GM23248 (cell line): ENCODE data around the gene BLTP1. TPM values are rescaled to one million over a fixed set of nuclear protein-coding genes. Genes with fewer than 3 reads are reported as not detected.

ENCODE experiments used
- DNase-seq: peaks from one replicate; pipeline ENCODE4 v3.0.0-alpha.2; 2015
- H2AFZ ChIP-seq: fragments of 200-600 bp; sonication (generic); 2 replicates; pipeline ENCODE4 v1.6.1; 2016; ENCODE audit warnings: antibody characterized with exemption
- H3F3A ChIP-seq: fragments of 200-600 bp; sonication (generic); 2 replicates; pipeline ENCODE4 v1.6.1; 2016; ENCODE audit warnings: mild to moderate bottlenecking, antibody characterized with exemption, mixed run types; ENCODE audit not compliant: insufficient read depth
- H3K27ac ChIP-seq: fragments of 200-600 bp; sonication (generic); 2 replicates; pipeline ENCODE4 v1.5.1; 2016; ENCODE audit warnings: mild to moderate bottlenecking
- H3K27me3 ChIP-seq: fragments of 200-600 bp; sonication (generic); replicated peaks from 2 replicates; pipeline ENCODE4 v1.6.1; 2016; ENCODE audit warnings: mild to moderate bottlenecking; ENCODE audit not compliant: insufficient read depth
- H3K36me3 ChIP-seq: fragments of 200-600 bp; sonication (generic); 2 replicates; pipeline ENCODE4 v1.6.1; 2016; ENCODE audit warnings: low read depth, mild to moderate bottlenecking
- H3K4me1 ChIP-seq: fragments of 200-600 bp; sonication (generic); 2 replicates; pipeline ENCODE4 v1.6.1; 2016; ENCODE audit warnings: mild to moderate bottlenecking; ENCODE audit not compliant: insufficient read depth
- H3K4me2 ChIP-seq: fragments of 200-600 bp; sonication (generic); one replicate; pipeline ENCODE4 v1.6.1; 2016; ENCODE audit warnings: mild to moderate bottlenecking; ENCODE audit not compliant: unreplicated experiment
- H3K4me3 ChIP-seq: fragments of 200-600 bp; sonication (generic); 2 replicates; pipeline ENCODE4 v1.5.1; 2016; ENCODE audit warnings: mild to moderate bottlenecking
- H3K79me2 ChIP-seq: fragments of 200-600 bp; sonication (generic); 2 replicates; pipeline ENCODE4 v1.6.1; 2016; ENCODE audit warnings: mild to moderate bottlenecking; ENCODE audit not compliant: insufficient read depth
- H3K9ac ChIP-seq: fragments of 200-600 bp; sonication (generic); 2 replicates; pipeline ENCODE4 v1.6.1; 2016; ENCODE audit warnings: mild to moderate bottlenecking
- H3K9me2 ChIP-seq: fragments of 200-600 bp; sonication (generic); 2 replicates; pipeline ENCODE4 v1.6.1; 2016; ENCODE audit warnings: mixed run types, mild to moderate bottlenecking, moderate library complexity; ENCODE audit not compliant: insufficient read depth
- H3K9me3 ChIP-seq: fragments of 200-600 bp; sonication (generic); one replicate; pipeline ENCODE4 v1.6.1; 2017; ENCODE audit warnings: low read depth
- H4K20me1 ChIP-seq: fragments of 200-600 bp; sonication (generic); 2 replicates; pipeline ENCODE4 v1.6.0; 2016; ENCODE audit not compliant: insufficient read depth
- EZH2 ChIP-seq: fragments of 200-600 bp; sonication (generic); IDR thresholded peaks from 2 replicates; pipeline ENCODE4 v1.6.1; 2018; ENCODE audit warnings: antibody characterized with exemption, mild to moderate bottlenecking; ENCODE audit not compliant: insufficient read depth, poor library complexity, severe bottlenecking
- EZH2phosphoT487 ChIP-seq: fragments of 200-600 bp; sonication (generic); IDR thresholded peaks from 2 replicates; pipeline ENCODE4 v1.6.1; 2018; ENCODE audit warnings: antibody characterized with exemption, moderate library complexity, mild to moderate bottlenecking, low read depth; ENCODE audit not compliant: insufficient read depth
- WGBS, 2 experiments: methylation state at CpG; one replicate each; pipeline ENCODE4 v1.1.6; 2015 to 2017; ENCODE audit warnings: low lambda C conversion rate in 2 of 2, low coverage in 1 of 2; ENCODE audit errors: missing lambda C conversion rate in 2 of 2; 5-methylcytosine and 5-hydroxymethylcytosine counted together
- in situ Hi-C: fragments of 300-500 bp; cut with MboI; formaldehyde crosslinking; loops from 2 replicates; pipeline ENCODE4 v1.15.0; 2020
- polyA plus RNA-seq: library from polyadenylated mRNA; unstranded; fragments of >200 nt; fragmentation: Nextera tagmentation; extraction: Ambion mirVana; gene quantifications from 2 replicates; pipeline ENCODE4 v1.2.1, GENCODE V29; 2016
- total RNA-seq: library from RNA; depleted of rRNA; stranded (reverse); fragments of >200 nt; shearing (Covaris generic); gene quantifications from 2 replicates; pipeline ENCODE4 v1.2.3, GENCODE V29; 2014

The BLTP1 gene
- total and polyA plus RNA-seq, 2 experiments from 2014 or later: 9.8 to 41.7 TPM

- Histone ChIP-seq H3K9ac (no peak overlapping the region), H3F3A (no peaks in the 10 kb centered on the region), H3K9me2 (no peaks in the 10 kb centered on the region), H3K4me3 (no peak overlapping the region), H3K36me3 (no peaks in the 10 kb centered on the region), H3K4me1 (no peaks in the 10 kb centered on the region), H3K27ac (no peak overlapping the region), H2AFZ (no peak overlapping the region), H4K20me1 (no peaks in the 10 kb centered on the region), H3K27me3 (no peaks in the 10 kb centered on the region), H3K4me2 (no peak overlapping the region), H3K79me2 (no peaks in the 10 kb centered on the region), H3K9me3 (no peaks in the 10 kb centered on the region)
- no peak for DNase-seq
- in situ Hi-C loops: no loop called here
- TF ChIP-seq EZH2: no peak
- no peak for TF ChIP-seq EZH2phosphoT487
- WGBS, 2 experiments: 45 to 63% methylated on average over 1 of the region's 1 CpG
Observed at GRCh38 chr4:122118243-122118642, 33.9 kb upstream of the BLTP1 start.

GRCh38 chr4:122119739-122120138 lies 32.4 kb upstream of the BLTP1 start:
- Histone ChIP-seq H3K9ac (no peak overlapping the region), H3K4me3 (no peak overlapping the region), H4K20me1 (no peaks in the 10 kb centered on the region), H3K36me3 (no peaks in the 10 kb centered on the region), H3F3A (no peaks in the 10 kb centered on the region), H3K27me3 (no peaks in the 10 kb centered on the region), H3K27ac (no peak overlapping the region), H3K4me2 (no peak overlapping the region), H3K79me2 (no peaks in the 10 kb centered on the region), H3K9me3 (no peaks in the 10 kb centered on the region), H2AFZ (no peak overlapping the region), H3K4me1 (no peaks in the 10 kb centered on the region), H3K9me2 (no peaks in the 10 kb centered on the region)
- WGBS, 2 experiments: 65 to 95% methylated on average over 1 of the region's 1 CpG
- DNase-seq: no peak
- TF ChIP-seq EZH2 (no peak), EZH2phosphoT487 (no peak)
- in situ Hi-C loops: no loop called here

- H3K36me3 ChIP-seq: no peaks in the 10 kb centered on the region
- WGBS, 2 experiments: 26 to 27% methylated on average over 2 of the region's 2 CpGs
- no peak for TF ChIP-seq EZH2
- no peak for TF ChIP-seq EZH2phosphoT487
- no peak overlapping the region for H3K9ac ChIP-seq
- no peaks in the 10 kb centered on the region for H3K9me2 ChIP-seq
- H3K4me3 ChIP-seq: no peak overlapping the region
- no peak for DNase-seq
- no peaks in the 10 kb centered on the region for H3K27me3 ChIP-seq
- no peak overlapping the region for H3K4me2 ChIP-seq
- no peaks in the 10 kb centered on the region for H3F3A ChIP-seq
- no peaks in the 10 kb centered on the region for H3K4me1 ChIP-seq
- H3K79me2 ChIP-seq: no peaks in the 10 kb centered on the region
- H3K9me3 ChIP-seq: no peaks in the 10 kb centered on the region
- in situ Hi-C loops: no loop called here
- no peak overlapping the region for H2AFZ ChIP-seq
- H3K27ac ChIP-seq: no peak overlapping the region
- H4K20me1 ChIP-seq: no peaks in the 10 kb centered on the region
Observed at GRCh38 chr4:122121593-122121992, 30.5 kb upstream of the BLTP1 start.

- Histone ChIP-seq H3K36me3 (no peaks in the 10 kb centered on the region), H3K4me1 (no peaks in the 10 kb centered on the region), H3K27me3 (no peaks in the 10 kb centered on the region), H3K79me2 (no peaks in the 10 kb centered on the region), H3F3A (no peaks in the 10 kb centered on the region), H3K4me2 (no peak overlapping the region), H3K9ac (no peak overlapping the region), H4K20me1 (no peaks in the 10 kb centered on the region), H2AFZ (no peak overlapping the region), H3K9me3 (no peaks in the 10 kb centered on the region), H3K27ac (no peak overlapping the region), H3K4me3 (no peak overlapping the region), H3K9me2 (no peaks in the 10 kb centered on the region)
- WGBS, 2 experiments: 15 to 22% methylated on average over 2 of the region's 2 CpGs
- no peak for TF ChIP-seq EZH2phosphoT487
- no peak for TF ChIP-seq EZH2
- no peak for DNase-seq
- in situ Hi-C loops: no loop called here
Observed at GRCh38 chr4:122122083-122122482, 30.0 kb upstream of the BLTP1 start.

- no peak overlapping the region for H3K4me2 ChIP-seq
- H3K4me1 ChIP-seq: no peaks in the 10 kb centered on the region
- H3K9me3 ChIP-seq: no peaks in the 10 kb centered on the region
- H3K27ac ChIP-seq: no peak overlapping the region
- no peaks in the 10 kb centered on the region for H4K20me1 ChIP-seq
- no peaks in the 10 kb centered on the region; the same call in 1 of the 2 replicates for H3K9me2 ChIP-seq
- no peak for DNase-seq
- TF ChIP-seq EZH2 (no peak), EZH2phosphoT487 (no peak)
- no peak overlapping the region for H3K4me3 ChIP-seq
- H3F3A ChIP-seq: no peaks in the 10 kb centered on the region
- no peaks in the 10 kb centered on the region for H3K36me3 ChIP-seq
- no peaks in the 10 kb centered on the region for H3K79me2 ChIP-seq
- H3K27me3 ChIP-seq: no peaks in the 10 kb centered on the region
- 38 to 62% methylated on average over 1 of the region's 1 CpG for WGBS, 2 experiments
- H2AFZ ChIP-seq: no peak overlapping the region
- H3K9ac ChIP-seq: no peak overlapping the region
- in situ Hi-C loops: no loop called here
Observed at GRCh38 chr4:122129061-122129460, 23.1 kb upstream of the BLTP1 start.
